Hindlimb muscle (tissue), 1 donor: Measurements from ENCODE around the gene SRGAP3. TPM values are rescaled to one million over a fixed set of nuclear protein-coding genes. Genes with fewer than 3 reads are reported as not detected.
A peak's percentile ranks its signal among the peaks of the same experiment; 100 is the strongest.

ENCODE experiments used
- DNase-seq: peaks from one replicate; pipeline ENCODE4 v3.0.0-alpha.2; 2013
- polyA plus RNA-seq: library from polyadenylated mRNA; unstranded; fragments of 120-200 nt; gene quantifications from one replicate; pipeline ENCODE4 v1.2.1, GENCODE V29; 2013; ENCODE audit not compliant: insufficient read length

SRGAP3 gene
- polyA plus RNA-seq, 1 donor, result 24.1 TPM

DNA sequence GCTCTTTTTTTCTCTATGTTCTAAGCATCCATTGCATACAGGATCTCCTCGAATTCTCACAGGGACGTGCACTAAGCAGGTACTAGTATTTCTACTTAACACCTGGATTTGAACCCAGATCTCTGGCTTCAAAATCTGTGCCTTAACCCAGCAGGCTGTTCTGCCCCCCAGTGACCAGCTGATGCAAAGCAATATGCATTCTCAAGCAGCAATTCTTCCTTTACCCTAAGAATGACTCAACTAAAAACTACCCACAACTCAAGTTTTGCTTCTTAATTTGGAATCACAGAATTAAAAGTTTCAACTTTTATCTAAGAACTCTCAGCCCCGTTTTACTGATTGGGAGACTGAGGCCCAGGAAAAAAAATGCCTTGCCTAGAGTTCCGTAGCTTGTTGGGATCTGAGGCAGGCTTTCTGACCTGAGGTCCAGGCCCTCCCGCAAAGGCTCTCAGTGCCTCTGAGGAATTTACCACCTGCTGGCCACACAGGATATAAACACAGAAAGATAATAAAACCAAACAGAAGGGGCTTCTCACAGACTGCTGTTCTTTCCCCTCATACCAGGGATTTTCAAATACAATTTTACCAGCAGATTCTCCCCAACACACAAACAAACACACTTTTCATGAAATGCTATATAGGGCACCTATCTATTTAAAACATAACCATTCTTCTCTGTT, 170.7 kb downstream of the SRGAP3 start:
- no peak for DNase-seq

DNA sequence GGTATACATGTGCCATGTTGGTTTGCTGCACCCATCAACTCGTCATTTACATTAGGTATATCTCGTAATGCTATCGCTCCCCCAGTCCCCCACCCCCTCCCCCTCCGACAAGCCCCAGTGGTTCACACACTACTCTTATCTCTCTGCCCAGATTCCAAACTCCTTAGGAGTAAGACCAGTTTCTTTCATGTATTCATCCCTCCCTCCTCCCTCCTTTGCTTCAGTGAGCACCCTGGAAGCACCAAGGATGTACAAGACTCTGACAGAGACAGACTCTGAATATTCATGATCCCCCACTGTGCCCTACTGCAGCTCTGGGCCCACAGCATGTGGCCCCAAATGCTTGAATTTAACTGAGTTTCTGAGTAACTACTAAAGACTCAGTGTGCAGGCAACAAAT, 172.4 kb downstream of the SRGAP3 start:
- DNase-seq, result no peak

DNA sequence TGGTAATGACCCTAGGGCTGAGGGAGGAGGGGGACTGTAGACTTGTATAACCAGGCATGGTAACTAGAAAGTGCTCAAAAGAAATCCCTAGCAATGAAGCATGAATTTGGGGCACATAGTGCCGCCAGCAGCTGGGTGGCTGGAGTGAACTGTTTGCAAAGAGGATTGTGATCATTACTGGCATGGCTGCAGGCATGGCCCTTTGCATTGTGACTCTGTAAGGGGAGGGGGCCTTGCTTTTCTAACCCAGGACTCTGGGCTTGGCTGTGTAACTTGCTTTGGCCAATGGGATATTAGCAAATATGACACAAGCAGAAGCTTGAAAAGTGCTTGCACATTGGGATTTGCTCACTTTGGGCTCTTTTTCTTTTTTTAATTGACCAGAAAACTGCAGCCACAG, 173.7 kb downstream of the SRGAP3 start:
- no peak for DNase-seq

DNA sequence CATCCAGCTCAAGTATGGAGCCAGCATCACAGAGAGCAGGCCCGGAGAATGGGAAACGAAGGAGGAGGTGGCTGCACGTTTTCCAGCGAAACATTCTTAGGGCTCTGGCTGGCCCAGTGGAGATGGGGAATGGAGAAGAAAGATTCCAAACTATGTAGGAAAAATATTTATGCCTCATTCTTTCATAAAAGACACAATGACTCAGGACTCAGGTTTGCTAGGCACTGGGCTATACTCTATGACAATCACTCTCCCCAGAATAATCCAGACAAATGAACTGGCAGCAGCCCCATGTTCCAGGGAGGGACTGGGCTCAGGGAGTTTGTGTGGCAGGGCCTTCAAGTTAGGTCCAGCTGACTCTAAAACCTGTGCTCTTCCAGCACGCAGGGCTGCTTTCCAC, 175.4 kb downstream of the SRGAP3 start:
- no peak for DNase-seq

DNA sequence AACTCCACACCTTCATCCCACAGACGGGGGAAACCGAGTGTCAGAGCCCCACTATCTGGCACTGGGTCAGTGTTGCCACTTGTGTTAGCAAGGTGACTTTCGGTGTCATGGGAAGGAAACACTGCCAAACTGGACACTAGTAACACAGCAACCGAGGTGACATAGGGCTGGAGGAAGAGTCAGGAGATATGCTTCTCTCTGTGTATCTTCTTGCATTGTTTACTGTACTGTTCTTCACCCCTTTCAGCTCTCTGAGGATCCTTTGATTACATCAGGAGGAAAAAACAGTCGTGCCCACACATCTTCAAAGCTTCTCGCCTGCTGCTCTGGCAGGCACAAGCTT, 176.8 kb downstream of the SRGAP3 start:
- DNase-seq, result no peak

DNA sequence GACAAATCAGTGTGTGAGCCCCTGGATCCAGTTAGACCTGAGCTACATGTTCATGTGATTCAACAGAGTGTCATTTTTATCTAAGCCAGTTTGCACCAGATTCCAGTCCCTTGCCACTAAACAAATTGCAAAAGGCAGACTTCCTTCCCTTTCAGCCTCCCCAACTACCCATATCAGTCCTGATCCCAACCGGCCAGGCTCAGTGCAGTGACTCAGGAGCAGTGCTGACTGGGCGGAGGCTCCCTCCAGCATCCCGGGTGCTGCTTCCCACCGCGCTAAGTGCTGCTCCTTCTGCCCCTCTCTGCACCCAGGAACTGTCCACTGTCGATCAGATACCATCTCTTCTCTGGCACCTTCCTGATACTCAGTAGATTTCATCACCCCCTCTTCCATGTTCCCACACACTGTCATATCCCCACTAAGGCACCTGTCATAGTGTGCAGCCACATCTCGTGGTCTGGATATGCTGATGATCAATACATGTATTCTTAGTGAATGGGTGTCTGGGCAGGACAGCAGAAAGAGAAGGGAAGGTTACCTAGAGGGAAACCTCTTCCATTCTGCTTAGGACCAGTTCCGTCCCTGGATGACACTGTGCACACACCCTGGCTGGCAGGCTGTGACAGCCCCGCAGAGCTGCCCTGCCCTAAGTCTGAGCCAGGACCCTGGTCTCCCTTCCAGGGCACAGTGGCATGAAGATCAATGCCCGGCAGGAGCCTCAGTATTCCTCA, 177.3 kb downstream of the SRGAP3 start:
- DNase-seq, result no peak

DNA sequence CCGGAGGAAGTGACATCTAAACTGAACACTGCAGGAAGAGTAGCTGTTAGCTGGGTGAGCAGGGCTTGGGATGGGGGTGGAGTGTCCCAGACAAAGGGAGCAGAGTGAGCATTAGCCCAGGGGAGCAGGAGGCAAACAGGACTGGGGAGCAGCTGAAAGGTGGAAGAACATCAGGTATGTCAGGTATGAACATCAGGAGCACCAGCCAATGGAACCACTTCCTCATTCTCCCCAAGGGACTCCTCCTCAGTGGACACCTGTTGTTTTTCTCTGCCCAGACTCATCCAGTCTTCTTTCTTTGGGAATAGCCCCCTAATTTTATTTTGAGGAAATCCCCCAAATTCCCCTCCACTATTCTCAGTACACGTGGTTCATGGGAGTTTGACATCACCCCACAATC, 178.5 kb downstream of the SRGAP3 start:
- no peak for DNase-seq

DNA sequence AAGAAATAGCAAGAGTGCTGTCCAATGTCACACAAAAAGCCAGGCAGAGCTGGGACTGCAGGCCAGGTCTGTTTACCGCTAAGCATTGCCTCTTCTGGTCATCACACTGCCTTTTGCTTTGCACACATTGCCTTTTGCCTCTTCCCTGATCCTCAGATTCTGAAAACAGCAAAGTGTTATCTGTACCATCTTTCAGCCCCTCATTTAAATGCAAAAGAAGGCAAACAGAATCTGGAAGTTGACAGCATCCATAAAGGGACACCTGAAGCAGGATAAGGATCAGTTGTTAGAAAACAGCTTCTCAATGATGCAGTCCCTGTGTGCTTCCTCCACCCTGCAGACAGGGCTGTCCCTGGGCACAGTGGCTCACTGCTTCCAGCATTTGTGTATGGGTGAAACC, 179.5 kb downstream of the SRGAP3 start:
- DNase-seq, result no peak

DNA sequence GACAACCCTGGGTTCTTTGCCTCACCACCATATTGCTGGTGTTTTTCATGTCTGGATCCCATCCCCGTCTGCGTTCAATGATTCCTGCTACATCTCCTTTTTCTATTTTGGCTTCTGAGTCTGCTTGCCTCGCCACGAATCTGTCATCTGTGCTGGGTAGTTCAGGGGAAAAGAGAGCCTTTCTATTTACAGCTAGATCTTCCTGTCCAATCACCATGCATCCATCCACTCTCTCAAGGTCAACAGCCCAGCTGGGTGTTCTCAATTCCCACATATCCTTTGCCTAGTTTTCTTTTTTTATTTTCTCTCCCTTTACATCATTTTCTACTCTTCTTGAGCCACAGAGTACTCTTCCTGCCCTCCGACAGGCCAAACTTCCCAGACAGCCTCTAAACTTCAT, 181.4 kb downstream of the SRGAP3 start:
- DNase-seq, result no peak

DNA sequence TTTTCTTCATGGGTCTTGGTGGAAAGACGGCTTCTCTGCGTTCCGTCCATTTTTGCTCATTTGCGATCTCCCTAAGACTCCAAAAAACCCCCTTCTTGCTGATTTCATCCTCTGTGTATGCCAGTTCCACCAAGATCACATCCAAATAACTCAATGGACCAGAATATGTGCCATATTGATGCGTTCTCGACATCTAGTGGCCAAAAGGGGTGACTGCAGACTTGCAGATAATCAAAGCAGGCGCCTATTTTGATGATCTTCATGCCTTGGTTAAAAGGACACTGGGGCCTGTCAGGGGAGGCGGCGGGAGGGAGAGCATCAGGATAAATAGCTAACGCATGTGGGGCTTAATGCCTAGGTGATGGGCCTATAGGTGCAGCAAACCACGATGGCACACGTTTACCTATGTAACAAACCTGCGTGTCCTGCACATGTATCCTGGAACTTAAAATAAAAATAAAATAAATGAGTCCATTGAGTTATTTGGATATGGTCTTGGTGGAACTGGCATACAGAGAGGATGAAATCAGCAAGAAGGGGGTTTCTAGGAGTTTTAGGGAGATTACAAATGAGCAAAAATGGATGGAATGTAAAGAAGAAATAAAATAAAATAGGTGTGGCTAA, 182.0 kb downstream of the SRGAP3 start:
- peak; percentile 46 for DNase-seq

DNA sequence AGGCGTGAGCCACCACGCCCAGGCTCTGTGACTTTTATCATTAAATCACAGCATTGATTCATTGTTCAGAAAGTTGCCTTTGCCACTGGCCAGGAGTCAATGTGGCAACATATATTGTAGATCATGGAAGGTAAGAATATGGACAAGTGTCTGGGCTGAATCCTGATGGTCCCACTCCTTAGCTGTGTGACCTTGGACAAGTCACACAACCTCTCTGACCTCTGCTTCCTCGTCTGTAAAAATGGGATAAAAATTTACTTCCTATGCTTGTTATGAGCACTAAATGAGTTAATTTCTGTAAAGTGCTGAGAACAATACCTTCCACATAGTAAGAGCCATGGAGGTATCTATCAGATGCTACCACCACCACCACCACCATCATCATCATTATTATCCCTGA, 182.7 kb downstream of the SRGAP3 start:
- DNase-seq, result no peak

DNA sequence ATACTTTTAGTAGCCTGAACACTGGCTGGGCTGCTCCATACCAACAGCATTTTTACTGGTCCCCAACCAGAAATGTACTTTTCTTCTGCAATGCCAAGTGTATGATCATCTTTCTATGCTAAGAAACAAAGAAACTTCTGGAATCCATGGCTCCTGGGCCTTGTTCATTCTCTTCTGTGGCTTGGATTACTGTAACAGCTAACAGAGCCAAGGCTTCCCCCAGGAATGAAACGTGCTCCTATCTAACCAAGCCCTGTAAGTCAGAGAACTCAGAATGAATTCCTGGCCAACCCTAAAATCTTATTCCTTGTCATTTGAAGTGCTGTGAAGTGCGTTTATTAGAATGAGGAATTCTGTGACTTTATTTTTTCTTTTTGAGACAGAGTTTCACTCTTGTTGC, 183.3 kb downstream of the SRGAP3 start:
- no peak for DNase-seq

DNA sequence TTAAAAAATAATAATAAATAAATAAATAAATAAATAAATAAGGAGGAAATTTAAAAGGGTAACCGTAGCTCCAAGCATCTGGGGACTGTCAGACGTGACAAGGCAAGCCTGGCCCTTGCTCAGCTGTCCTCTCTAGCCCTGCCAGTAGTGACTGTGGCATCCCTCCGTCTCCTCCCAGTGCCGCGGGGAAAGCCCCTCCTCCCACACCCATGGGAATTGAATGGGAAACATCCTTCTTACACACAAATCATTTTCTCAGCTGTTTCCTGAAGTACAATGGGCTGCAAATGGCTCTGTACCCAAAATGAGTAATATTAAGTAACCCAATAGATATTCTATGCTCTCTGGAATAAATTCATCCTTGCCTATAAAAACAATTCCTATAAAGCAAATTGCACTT, 184.6 kb downstream of the SRGAP3 start:
- DNase-seq, result peak; percentile 32

DNA sequence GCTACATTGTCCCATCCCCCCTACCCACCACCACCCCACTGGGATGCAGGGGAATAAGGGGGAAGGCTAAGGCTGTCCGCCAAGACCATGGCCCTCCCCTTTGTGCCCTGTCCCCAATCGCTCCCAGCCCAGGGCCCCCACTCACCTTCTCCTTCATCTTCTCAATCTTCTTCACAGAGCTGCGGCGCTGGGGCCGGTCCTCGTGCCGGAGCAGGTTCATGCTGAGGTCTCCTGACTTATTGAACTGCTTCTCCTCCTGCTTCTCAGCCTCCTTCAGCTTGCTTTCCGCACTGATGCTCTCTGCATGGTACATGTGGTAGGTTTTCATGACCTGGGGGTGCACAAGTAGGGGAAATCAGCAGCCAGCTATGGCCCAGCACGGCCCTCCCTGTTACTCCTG, 185.2 kb downstream of the SRGAP3 start:
- DNase-seq, result no peak

DNA sequence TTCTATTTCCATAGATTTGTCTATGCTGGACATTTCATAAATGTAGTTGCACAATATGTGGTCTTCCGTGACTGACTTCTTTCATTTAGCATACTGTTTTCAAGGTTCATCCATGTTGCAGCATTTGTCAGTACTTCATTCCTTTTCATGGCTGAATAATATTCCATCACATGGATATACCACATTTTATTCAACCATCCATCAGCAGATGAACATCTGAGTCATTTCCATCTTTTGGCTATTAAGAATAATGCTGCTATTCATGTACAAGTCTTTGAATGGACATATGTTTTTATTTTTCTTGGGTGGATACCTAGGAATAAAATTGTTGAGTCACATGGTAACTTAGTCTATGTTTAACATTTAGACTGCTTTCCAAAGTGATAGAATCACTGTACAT, 186.9 kb downstream of the SRGAP3 start:
- DNase-seq, result no peak

DNA sequence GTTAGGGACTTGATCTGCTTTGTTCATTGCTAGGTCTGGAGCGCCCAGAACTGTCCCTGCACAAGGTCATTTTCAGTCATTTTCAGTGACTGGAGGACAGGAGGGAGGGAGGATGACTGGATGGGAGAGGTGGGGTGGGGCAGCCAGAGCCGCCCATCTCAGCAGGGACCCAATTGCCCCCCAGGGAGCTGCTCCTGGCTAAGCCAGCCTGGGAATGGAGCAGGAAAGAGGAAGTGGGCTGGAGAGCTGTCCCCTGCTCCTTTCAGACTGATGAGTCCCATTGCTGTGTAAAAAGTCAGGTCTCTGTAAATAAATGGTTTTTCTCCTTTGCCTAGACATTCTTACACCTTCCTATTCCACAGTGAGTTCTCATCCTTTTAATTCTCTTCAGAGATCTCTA, 187.8 kb downstream of the SRGAP3 start:
- DNase-seq, result no peak

DNA sequence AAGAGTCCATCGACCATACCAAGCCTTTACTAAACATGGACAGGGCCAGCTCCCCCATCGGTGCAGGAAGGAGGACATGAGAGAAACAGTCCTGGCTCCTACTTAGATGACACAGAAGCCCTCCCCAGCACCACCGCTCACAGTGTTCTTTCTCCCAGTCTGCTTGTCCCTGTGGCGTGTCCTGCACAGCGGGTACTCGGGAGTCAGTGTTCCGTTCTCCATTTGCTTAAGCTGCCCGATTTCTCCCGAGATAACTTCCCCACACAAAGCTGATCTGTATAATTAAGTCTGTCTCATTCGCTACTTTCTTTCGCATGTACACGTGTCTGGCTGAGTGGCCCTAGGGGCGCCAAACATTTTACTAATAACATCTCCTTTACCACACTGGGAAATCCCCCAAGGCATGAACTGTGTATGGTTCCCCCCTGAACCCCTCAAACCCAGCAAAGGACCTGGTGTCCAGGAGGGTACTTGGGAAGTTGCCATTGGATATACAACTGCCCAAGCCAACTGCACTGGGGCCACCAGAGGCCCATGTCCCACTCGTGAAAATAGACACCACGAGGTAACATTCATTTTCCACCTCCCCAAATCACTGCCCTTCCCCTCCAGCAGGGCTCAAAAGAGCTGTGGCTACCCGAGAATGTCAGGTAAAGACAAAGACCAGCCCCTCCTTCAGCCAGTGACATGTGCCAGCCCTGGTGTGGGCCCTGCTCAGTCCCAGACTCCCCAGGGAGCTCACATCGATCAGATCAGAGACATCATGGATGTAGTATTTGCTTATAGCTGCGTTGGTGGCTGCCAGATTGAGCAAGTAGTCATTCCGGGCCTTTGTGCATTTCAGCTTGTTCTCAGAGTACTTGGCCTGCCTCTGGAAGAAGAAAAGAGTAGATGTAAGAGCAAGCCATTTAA, 189.7 kb downstream of the SRGAP3 start:
- no peak for DNase-seq

DNA sequence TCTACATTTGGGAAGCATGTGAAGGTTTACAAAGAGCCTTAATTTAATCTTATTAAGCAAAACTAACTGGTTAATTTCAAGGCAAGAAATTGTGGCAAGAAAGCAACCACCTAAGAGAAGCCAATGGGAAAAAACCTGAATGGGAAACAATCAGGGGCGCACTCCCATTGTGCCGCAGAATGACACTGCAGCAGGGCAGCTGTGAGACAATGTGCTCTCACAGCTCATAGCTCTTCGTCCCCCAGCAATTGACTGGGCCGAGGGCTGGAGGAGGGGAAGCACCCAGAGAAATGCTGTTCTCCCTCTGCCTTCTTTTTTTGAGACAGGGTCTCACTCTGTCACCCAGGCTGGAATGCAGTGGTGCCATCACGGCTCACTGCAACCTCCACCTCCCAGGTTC, 192.9 kb downstream of the SRGAP3 start:
- no peak for DNase-seq

DNA sequence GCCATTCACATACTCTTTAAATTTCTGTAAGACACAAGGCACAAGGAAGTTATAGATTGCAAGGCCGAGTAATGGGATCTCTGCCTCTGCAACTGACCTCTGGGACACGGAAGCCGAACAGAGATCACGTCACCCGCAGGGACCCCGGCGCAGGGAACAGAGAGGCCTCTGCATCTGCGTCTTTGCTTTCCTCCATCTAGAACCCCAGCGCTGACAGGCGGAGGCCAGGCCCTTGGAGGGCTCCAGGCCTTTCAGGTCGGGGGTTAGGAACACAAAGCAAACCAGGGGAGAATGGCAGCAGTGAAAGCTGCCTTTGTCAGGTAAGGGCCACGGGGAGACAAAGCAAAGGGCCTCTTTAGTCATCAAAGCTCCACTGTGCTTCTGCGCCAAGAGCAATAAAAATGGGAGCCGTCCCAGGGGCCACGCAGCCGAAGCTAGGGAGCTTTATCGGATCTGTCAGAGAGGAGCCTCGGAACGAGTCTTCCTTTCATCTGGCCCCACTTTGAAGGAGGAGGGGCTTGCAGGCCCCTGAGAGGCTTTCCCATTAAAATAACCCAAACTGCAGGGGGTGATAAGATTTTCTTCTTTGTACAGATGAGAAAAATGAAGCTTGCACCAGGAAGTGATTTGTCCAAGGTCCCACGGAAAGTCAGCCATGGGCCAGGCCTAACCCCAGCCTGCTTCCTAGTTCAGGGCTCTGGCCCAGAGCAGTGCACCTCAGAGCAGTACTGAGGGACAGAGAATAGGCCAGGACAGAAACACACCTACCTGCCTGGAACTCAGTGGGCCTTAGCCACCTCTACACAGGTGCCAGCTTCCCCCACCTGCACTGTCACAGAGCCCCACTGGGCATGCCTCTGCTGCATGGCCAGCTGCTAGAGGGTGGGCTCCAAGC, 201.7 kb downstream of the SRGAP3 start:
- no peak for DNase-seq

DNA sequence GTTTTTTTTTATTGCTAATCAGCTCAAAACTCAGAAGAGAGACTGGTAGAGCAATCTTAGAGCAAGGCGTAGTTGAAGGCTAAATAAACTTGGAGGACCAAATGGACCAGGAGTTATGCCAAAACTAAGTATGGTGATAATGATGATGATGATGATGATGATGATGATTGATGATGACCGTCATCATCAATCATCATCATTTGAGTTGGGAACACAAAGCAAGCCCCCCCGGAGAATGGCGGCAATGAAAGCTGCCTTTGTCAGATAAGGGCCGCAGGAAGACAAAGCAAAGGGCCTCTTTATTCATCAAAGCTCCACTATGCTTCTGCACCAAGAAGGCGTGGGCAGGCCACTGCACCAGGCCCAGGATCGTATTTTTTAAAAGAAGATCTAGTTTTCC, 204.1 kb downstream of the SRGAP3 start:
- no peak for DNase-seq

DNA sequence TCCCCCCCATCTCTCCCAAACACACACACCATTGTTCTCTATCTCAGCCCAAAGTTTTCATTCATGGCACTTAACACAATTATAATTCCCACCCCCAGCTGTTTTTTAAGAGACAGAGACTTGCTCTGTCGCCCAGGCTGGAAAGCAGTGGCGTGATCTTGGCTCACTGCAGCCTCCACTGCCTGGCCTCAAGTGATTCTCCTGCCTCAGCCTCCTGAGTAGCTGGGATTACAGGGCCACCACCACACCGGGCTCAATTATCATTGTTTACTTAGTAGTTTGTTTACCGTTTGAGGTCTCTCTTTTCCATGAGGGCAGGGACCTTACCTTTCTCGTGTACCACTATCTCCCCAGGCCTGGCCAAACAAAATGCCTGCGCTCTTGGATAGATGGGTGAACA, 206.4 kb downstream of the SRGAP3 start:
- no peak for DNase-seq

DNA sequence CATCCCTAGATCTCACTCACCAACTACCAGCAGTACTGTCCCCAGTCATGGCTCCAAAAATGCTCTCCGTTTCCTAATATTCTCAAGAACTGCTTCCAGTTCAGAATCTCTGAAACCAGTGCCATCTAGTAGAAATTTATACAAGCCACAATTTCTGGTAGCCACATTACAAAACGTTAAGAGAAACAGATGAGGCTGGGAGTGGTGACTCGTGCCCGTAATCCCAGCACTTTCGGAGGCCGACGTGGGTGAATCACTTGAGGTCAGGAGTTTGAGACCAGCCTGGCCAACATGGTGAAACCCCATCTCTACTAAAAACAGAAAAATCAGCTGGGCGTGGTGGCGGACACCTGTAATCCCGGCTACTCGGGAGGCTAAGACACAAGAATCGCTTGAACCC, 207.8 kb downstream of the SRGAP3 start:
- DNase-seq, result no peak
